Fibroblast of mammary gland (primary cell): Measurements from ENCODE around the gene MAP4K5.
A peak's percentile ranks its signal among the peaks of the same experiment; 100 is the strongest.

Source experiments
- DNase-seq: peaks from one replicate; pipeline ENCODE4 v3.0.0-alpha.2; 2010; ENCODE audit warnings: low read depth
- H3K4me3 ChIP-seq: 2 replicates; pipeline ENCODE4 v1.5.1; 2011; ENCODE audit warnings: low read depth, mild to moderate bottlenecking, low read length, moderate library complexity; ENCODE audit not compliant: control insufficient read depth
- CTCF ChIP-seq: conservative IDR thresholded peaks from 2 replicates; pipeline ENCODE4 v1.5.1; 2011; ENCODE audit warnings: low read depth, low read length, inconsistent platforms; ENCODE audit not compliant: control insufficient read depth, insufficient read depth

Gene MAP4K5

DNA sequence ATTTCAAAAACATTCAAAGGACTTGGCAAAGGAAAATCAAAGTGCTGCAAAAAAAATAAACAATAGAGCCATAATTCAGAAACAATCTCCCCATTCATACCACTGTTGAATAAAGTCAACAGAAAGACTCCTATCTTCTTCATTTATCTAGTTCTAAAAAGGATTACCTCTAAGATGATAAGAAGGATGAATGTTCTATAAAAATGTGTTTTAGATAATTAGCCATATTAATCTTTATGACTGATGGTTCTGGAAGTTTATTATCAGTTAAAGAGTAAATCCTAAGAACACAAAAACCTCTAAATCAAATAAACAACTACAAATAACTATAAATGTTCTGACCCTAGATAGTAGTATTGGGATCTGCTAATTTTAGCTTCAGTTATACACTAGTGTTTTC is 97.8 kb downstream of the MAP4K5 start:
- no peak for TF ChIP-seq CTCF
- no peak for DNase-seq
- no peak overlapping the region for H3K4me3 ChIP-seq

- TF ChIP-seq CTCF = no peak
- H3K4me3 ChIP-seq = no peak overlapping the region
- no peak for DNase-seq
Measured at GRCh38 chr14:50432131-50432530, 100.2 kb downstream of the MAP4K5 start.

DNA sequence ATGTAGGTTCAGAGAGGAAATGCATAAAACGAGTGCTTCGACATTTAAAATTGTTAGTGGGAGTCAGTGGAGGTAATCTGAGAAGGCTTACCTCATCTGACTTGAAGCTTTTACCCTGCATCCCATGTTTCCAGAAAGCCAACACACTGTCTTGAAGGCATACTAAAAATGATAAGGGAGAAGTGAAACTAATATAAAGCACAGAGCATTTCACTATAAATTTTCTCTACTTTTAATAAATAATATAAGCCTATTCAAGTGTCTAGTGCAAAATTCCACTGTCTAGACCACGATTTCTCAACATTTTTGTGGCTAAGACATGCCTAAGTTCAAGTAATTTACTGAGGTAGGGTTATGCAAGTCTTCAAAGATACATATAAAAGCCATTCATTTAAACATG is 106.6 kb downstream of the MAP4K5 start:
- DNase-seq = peak; percentile 38
- no peak for TF ChIP-seq CTCF
- no peak overlapping the region for H3K4me3 ChIP-seq

- DNase-seq = no peak
- no peak for TF ChIP-seq CTCF
Measured at GRCh38 chr14:50425105-50425504, 107.3 kb downstream of the MAP4K5 start.

DNA sequence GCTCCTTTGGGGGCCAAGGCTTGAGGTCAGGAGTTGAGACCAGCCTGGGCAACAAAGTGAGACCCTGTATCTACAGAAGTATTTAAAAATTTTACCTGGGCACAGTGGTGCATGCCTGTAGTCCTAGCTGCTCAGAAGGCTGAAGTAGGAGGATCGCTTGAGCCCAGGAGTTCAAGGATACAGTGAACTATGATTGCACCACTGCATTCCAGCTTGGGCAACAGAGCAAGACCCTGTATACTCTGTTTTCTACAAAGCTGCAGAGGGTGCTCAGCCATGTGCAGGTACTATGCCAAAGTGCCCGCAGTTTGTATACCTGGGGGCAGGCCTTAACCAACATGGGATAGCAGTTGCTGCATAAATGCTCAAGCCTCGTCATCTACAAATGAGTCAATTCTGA is 108.8 kb downstream of the MAP4K5 start:
- no peak for TF ChIP-seq CTCF
- no peak overlapping the region for H3K4me3 ChIP-seq
- no peak for DNase-seq

More at GRCh38 chr14:50425105-50425504, 107.3 kb downstream of the MAP4K5 start:
- no peak overlapping the region for H3K4me3 ChIP-seq

- DNase-seq = no peak
- no peak overlapping the region for H3K4me3 ChIP-seq
- TF ChIP-seq CTCF = no peak
Measured at GRCh38 chr14:50421499-50421898, 110.9 kb downstream of the MAP4K5 start.

- DNase-seq = peak; percentile 57
- H3K4me3 ChIP-seq = no peak overlapping the region
- no peak for TF ChIP-seq CTCF
Measured at GRCh38 chr14:50417853-50418252, 114.5 kb downstream of the MAP4K5 start.
